Adipocyte (in vitro differentiated cells): ENCODE data around the gene NRARP.

Experiments used
- DNase-seq: peaks from one replicate; pipeline ENCODE4 v3.0.0-alpha.2; 2015; ENCODE audit warnings: low read depth
- H3K27me3 ChIP-seq: replicated peaks from 2 replicates; pipeline ENCODE4 v1.7.0; 2013; ENCODE audit warnings: mild to moderate bottlenecking, low read length, moderate library complexity; ENCODE audit not compliant: control insufficient read depth, insufficient read depth
- H3K36me3 ChIP-seq: 2 replicates; pipeline ENCODE4 v1.7.0; 2013; ENCODE audit warnings: low read length, mild to moderate bottlenecking, moderate library complexity; ENCODE audit not compliant: control insufficient read depth, insufficient read depth, severe bottlenecking
- H3K4me1 ChIP-seq: 2 replicates; pipeline ENCODE4 v1.7.0; 2013; ENCODE audit warnings: mild to moderate bottlenecking, low read length, moderate library complexity; ENCODE audit not compliant: control insufficient read depth, insufficient read depth
- H3K4me3 ChIP-seq: 2 replicates; pipeline ENCODE4 v1.7.0; 2013; ENCODE audit warnings: mild to moderate bottlenecking, low read length, moderate library complexity
- H3K9ac ChIP-seq: 2 replicates; pipeline ENCODE4 v1.7.0; 2013; ENCODE audit warnings: mild to moderate bottlenecking, low read length, moderate library complexity
- H3K9me3 ChIP-seq: 2 replicates; pipeline ENCODE4 v1.7.0; 2013; ENCODE audit warnings: mild to moderate bottlenecking, low read length, moderate library complexity; ENCODE audit not compliant: control insufficient read depth

Gene NRARP

GRCh38 chr9:137293482-137294090 lies 8.5 kb downstream of the NRARP start:
- no peaks in the 10 kb centered on the region for H3K4me1 ChIP-seq
- DNase-seq = no peak
- H3K9me3 ChIP-seq = peaks cover 7% of the 10 kb centered on the region
- H3K36me3 ChIP-seq = no peaks in the 10 kb centered on the region
- H3K9ac ChIP-seq = no peak overlapping the region
- no peak overlapping the region for H3K4me3 ChIP-seq
- H3K27me3 ChIP-seq = peaks cover 46% of the 10 kb centered on the region

- Histone ChIP-seq H3K9ac (no peak overlapping the region), H3K4me3 (no peak overlapping the region), H3K27me3 (peaks cover 41% of the 10 kb centered on the region), H3K9me3 (peaks cover 7% of the 10 kb centered on the region), H3K36me3 (no peaks in the 10 kb centered on the region), H3K4me1 (no peaks in the 10 kb centered on the region)
- no peak for DNase-seq
Observed at GRCh38 chr9:137293094-137293481, 9.0 kb downstream of the NRARP start.

- peak; percentile 34 for DNase-seq
Observed at GRCh38 chr9:137286975-137287383, 15.1 kb downstream of the NRARP start.

DNA sequence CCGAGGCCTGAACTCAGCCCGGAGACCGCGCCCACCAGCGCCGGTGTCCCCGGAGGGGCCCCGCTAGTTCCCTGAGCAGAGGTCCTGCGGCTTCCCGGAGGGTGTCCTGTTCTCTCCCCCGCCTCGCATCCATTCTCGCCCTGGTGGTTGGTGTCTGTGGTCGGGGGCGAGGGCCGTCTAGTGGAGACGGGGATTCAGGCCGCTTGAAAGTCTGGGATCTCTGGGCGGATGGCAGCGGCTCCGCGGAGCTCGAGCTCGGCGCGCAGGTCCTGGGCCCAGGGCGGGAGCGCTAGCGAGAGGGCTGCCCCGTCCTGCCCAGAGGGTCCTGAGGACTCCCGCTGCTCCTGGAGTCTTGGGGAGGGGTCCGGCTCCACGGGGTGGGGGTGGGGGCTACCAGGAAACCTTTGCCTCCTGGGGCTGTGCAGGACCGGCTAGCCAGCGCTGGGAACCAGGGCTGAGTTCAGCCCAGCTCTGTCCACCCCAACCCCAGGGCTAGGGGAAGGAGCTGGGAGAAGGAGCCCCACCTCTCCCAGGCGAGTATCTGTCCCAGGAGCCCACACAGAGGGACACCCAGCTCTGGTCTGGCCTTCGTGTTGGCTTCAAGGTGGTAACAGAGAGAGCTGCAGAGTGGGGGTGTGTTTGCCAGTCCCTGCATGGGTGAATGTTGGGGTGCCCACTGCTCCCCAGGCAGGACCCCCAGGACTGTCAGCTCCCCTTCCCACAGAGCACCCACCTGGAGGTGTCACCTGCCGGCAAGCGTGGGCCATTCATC lies 20.5 kb downstream of the NRARP start:
- Histone ChIP-seq H3K4me1 (peaks cover 14% of the 10 kb centered on the region), H3K36me3 (no peaks in the 10 kb centered on the region), H3K9ac (no peak overlapping the region), H3K4me3 (no peak overlapping the region), H3K27me3 (peaks cover 14% of the 10 kb centered on the region), H3K9me3 (no peaks in the 10 kb centered on the region)
- no peak for DNase-seq

More at GRCh38 chr9:137286975-137287383, 15.1 kb downstream of the NRARP start:
- H3K4me1 ChIP-seq = no peaks in the 10 kb centered on the region
- no peaks in the 10 kb centered on the region for H3K9me3 ChIP-seq
- H3K9ac ChIP-seq = no peak overlapping the region
- H3K4me3 ChIP-seq = no peak overlapping the region
- H3K27me3 ChIP-seq = no peaks in the 10 kb centered on the region
- no peaks in the 10 kb centered on the region for H3K36me3 ChIP-seq

GRCh38 chr9:137280474-137281344 lies 21.4 kb downstream of the NRARP start:
- Histone ChIP-seq H3K9me3 (no peaks in the 10 kb centered on the region), H3K4me3 (no peak overlapping the region), H3K4me1 (peaks cover 21% of the 10 kb centered on the region), H3K27me3 (peaks cover 14% of the 10 kb centered on the region), H3K9ac (no peak overlapping the region), H3K36me3 (no peaks in the 10 kb centered on the region)
- DNase-seq = no peak

DNA sequence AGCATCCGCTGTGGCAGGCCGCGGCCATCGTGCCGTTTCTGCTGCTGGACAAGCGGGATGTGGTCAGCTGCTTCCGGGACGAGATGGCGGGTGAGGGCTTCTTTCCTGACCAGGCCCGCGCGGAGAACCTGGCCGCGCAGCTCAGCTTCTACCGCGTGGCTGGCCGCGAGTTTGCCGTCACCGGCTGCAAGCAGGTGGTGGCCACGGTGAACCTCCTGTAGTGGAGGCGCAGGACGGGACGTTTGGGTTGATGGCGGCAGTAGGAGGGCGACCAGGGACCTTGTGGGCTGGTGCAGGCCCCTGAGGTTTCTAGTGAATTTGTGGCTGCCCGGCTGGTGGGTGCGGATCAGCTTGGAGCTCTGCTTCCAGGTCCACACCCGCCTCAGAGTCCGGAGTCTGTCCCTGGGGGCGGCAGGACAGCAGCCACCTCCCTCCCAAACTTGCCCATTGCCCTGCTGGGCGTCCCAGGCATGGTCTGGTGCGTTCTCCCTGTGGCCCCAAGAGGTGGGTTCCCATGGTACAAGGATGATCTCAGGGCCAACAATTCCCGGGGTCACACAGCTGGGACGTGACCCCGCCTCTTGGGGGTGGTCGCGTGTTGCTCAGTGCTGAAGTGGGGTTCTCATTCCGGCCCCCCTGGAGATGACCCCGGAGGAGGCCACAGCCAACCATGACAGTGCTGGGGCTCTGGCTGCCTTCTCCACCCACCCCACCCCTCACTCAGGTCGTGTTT lies 22.2 kb downstream of the NRARP start:
- H3K36me3 ChIP-seq = no peaks in the 10 kb centered on the region
- H3K27me3 ChIP-seq = peaks cover 14% of the 10 kb centered on the region
- no peaks in the 10 kb centered on the region for H3K9me3 ChIP-seq
- no peak overlapping the region for H3K4me3 ChIP-seq
- peaks cover 23% of the 10 kb centered on the region for H3K4me1 ChIP-seq
- no peak overlapping the region for H3K9ac ChIP-seq
- no peak for DNase-seq

GRCh38 chr9:137278721-137279711 lies 23.1 kb downstream of the NRARP start:
- no peak overlapping the region for H3K4me3 ChIP-seq
- peaks cover 23% of the 10 kb centered on the region for H3K4me1 ChIP-seq
- DNase-seq = no peak
- no peaks in the 10 kb centered on the region for H3K36me3 ChIP-seq
- H3K9ac ChIP-seq = no peak overlapping the region
- H3K9me3 ChIP-seq = no peaks in the 10 kb centered on the region
- peaks cover 14% of the 10 kb centered on the region for H3K27me3 ChIP-seq

DNA sequence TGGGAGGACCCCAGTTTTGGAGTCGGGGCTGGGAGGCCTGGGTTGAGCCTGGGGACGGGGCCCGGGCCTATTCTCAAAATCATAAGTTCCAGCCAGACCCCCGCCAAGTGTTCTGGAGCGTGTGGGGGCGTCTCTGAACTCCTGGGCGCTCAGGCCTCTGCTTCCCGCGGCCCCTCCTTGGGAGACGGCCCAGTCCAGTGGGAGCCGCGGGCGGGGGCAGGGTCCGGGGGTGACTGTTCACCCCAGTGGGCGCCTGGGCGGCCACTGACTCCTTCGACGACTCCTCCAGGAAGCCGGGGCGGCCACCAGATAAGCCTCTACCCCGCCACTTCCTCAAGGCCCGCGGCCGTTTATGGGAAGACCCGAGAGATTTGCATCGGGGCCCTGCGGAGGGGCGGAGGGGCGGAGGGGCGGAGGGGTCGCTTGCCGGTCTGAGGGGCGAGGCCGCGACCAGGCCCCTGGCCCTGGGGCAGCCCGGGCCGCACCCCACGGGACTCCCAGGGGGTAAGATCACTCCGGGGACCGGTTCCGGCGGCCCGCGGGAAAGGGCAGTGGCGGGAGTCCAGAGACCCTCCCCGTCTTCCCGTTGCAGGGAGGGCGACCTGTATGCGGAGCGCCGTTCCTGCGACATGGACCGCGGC lies 23.9 kb downstream of the NRARP start:
- Histone ChIP-seq H3K4me3 (peak overlapping the region; percentile 61), H3K9me3 (no peaks in the 10 kb centered on the region), H3K36me3 (no peaks in the 10 kb centered on the region), H3K9ac (peak overlapping the region; percentile 34), H3K27me3 (peaks cover 14% of the 10 kb centered on the region), H3K4me1 (peaks cover 23% of the 10 kb centered on the region)
- peak; percentile 51 for DNase-seq

- Histone ChIP-seq H3K36me3 (no peaks in the 10 kb centered on the region), H3K4me3 (peak within 1 kb of the TSS; percentile 61), H3K4me1 (peaks cover 23% of the 10 kb centered on the region), H3K27me3 (peaks cover 14% of the 10 kb centered on the region), H3K9ac (peak within 1 kb of the TSS; percentile 63), H3K9me3 (no peaks in the 10 kb centered on the region)
- DNase-seq = peak; percentile 92
Observed at GRCh38 chr9:137277329-137278041, 24.6 kb downstream of the NRARP start, which contains the start of gene TOR4A. Gene TOR4A, plus strand, starts transcription at chr9:137277726. Its CDS starts 964 bp downstream, at chr9:137278690.
